ENCODE data around the gene UBE2I. TPM values are rescaled to one million over a fixed set of nuclear protein-coding genes. Genes with fewer than 3 reads are reported as not detected.

Gene UBE2I
- total RNA-seq, 4 donors from 2014 or later: 28.9 to 80.4 (median 41.7) TPM

DNA sequence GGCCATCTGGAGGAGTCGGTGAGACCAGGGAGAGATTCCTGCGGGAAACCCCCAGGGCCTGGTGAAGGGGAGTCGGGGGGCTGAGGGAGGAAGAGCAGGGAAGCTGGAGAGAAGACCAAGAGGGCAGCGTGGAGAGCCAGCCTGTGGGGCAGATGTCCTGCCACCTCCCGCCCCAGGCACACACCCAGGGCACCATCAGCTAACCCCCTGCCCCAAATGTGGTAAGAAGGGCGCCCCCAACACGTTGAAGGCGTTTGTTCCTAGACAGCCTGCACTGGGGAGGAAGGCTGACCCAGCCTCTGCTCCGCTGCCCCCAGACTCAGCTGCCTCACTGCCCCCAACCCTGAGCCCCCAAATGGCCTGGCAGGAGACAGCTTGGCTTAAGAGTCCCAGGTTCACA is 25.3 kb downstream of the UBE2I start:
- intact Hi-C loops (cut with DNase I; ENCODE audit: low total_unique reads): no loop called here
- Histone ChIP-seq H3K36me3 (no peaks in the 10 kb centered on the region), H3K4me3 (peak overlapping the region in 1 of 4 donors; percentile 56), H3K27ac (no peak overlapping the region), H3K27me3 (peaks cover 27 to 52% (median 47%) of the 10 kb centered on the region in 3 donors), H3K4me1 (peaks cover 0 to 4% of the 10 kb centered on the region in 2 donors), H3K9me3 (no peaks in the 10 kb centered on the region)
- DNase-seq: no peak
- TF ChIP-seq POLR2A (IDR thresholded peaks at IDR 0.05): no peak
- TF ChIP-seq, protein P1, sequence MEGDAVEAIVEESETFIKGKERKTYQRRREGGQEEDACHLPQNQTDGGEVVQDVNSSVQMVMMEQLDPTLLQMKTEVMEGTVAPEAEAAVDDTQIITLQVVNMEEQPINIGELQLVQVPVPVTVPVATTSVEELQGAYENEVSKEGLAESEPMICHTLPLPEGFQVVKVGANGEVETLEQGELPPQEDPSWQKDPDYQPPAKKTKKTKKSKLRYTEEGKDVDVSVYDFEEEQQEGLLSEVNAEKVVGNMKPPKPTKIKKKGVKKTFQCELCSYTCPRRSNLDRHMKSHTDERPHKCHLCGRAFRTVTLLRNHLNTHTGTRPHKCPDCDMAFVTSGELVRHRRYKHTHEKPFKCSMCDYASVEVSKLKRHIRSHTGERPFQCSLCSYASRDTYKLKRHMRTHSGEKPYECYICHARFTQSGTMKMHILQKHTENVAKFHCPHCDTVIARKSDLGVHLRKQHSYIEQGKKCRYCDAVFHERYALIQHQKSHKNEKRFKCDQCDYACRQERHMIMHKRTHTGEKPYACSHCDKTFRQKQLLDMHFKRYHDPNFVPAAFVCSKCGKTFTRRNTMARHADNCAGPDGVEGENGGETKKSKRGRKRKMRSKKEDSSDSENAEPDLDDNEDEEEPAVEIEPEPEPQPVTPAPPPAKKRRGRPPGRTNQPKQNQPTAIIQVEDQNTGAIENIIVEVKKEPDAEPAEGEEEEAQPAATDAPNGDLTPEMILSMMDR (IDR thresholded peaks at IDR 0.05 in 4 of 5, conservative IDR thresholded peaks at IDR 0.05 in 1 of 5): no peak
- ATAC-seq: no peak
- in situ Hi-C loops (cut with MboI; ENCODE audit: low sequenced_read_pairs in 4 of 4): no loop called here

DNA sequence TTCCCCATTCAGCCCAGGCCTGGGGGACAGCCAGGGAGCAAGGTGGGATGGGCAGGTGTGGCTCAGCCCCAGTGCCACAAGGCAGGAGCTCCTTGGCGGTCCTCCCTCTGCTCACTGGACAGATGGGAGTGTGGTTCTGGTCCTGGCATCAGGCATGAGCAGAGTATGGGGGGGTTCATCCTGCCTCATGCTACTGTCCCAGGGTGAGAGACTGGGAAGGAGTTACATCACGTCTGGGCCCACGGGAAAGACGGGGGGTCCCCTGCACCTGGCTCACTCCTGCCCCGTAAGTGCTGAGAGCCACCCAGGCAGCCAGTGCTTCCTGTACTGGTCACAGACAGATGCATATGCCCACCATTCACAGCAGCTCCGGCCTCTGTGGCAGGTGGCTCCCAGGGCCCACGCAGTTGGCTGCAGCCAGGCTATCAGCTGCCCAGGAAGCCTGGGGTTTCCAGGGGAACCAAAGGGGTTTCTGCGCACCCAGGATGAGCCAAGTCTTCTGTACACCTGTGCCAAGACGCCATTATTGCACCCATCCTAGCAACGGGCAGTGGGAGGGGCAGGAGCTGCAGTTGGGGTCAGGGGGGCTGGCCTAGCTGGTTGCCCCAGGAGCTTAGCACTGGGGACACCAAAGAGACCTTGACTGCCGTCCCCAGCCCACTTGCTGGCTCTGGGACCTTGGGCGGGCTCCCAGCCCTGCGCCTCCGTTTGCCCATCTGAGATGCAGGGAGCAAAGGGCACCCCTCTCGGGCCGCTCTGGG is 26.0 kb downstream of the UBE2I start:
- in situ Hi-C loops (cut with MboI; ENCODE audit: low sequenced_read_pairs in 4 of 4): no loop called here
- no peaks in the 10 kb centered on the region for H3K36me3 ChIP-seq

DNA sequence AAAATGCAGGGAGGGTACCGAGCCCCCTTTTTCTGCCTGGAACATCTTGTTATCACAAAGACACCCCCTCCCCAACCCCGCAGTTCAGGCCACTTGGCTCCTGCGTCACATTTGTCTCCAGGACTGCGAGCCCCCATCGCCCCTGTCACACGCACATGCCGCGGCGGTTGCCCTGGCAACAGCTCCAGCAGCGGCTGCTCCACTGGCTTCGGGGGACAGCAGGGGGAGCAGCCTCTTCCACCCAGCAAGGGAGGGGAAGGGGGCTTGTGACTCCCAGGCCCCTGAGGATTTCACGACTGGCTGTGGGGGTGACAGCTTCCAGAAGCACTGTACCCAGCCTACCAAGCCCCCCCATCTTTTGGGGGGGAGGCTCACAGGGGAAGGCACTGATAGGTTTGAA is 26.6 kb downstream of the UBE2I start:
- no peak for ATAC-seq
- H3K4me1 ChIP-seq: peaks cover 0 to 4% of the 10 kb centered on the region in 2 donors
- H3K9me3 ChIP-seq: no peaks in the 10 kb centered on the region
- H3K4me3 ChIP-seq: no peak overlapping the region
- DNase-seq: no peak
- intact Hi-C loops (cut with DNase I; ENCODE audit: low total_unique reads) (no loop called here), in situ Hi-C loops (cut with MboI; ENCODE audit: low sequenced_read_pairs in 4 of 4) (no loop called here)
- H3K27ac ChIP-seq: no peak overlapping the region
- TF ChIP-seq, protein P1 (IDR thresholded peaks at IDR 0.05 in 4 of 5, conservative IDR thresholded peaks at IDR 0.05 in 1 of 5): no peak
- TF ChIP-seq POLR2A (IDR thresholded peaks at IDR 0.05): no peak
- H3K36me3 ChIP-seq: no peaks in the 10 kb centered on the region
- peaks cover 27 to 43% (median 40%) of the 10 kb centered on the region in 3 donors for H3K27me3 ChIP-seq

More for the DNA sequence above, 26.0 kb downstream of the UBE2I start:
- H3K9me3 ChIP-seq: no peaks in the 10 kb centered on the region
- intact Hi-C loops (cut with DNase I; ENCODE audit: low total_unique reads): no loop called here
- no peak overlapping the region for H3K27ac ChIP-seq
- no peak for DNase-seq
- TF ChIP-seq POLR2A (IDR thresholded peaks at IDR 0.05): no peak
- no peak for ATAC-seq
- peaks cover 27 to 47% (median 46%) of the 10 kb centered on the region in 3 donors for H3K27me3 ChIP-seq
- H3K4me3 ChIP-seq: no peak overlapping the region
- peaks cover 0 to 4% of the 10 kb centered on the region in 2 donors for H3K4me1 ChIP-seq

DNA sequence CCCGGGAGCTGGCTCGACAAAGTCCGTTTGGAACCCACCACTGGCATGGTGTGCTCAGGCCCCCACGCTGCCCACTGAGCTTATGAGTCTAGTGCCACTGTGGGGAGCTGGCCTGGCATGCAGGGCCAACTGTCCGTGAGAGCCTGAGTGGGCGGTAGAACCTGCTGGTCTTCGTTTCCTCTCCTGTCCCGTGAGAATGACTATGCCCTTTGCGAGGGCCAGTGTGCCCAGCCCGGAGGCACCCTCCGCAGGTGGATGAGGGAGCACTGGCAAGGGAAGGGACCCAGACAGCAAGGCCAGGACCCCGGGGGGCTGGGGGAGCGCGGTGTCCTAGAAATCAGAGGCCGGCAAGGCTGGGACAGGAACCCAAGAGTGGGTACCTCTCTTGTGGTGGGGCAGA is 27.2 kb downstream of the UBE2I start:
- H3K4me1 ChIP-seq: peaks cover 0 to 4% of the 10 kb centered on the region in 2 donors
- ATAC-seq: no peak
- no peak overlapping the region for H3K4me3 ChIP-seq
- no peaks in the 10 kb centered on the region for H3K9me3 ChIP-seq
- H3K27me3 ChIP-seq: peaks cover 26 to 39% (median 37%) of the 10 kb centered on the region in 3 donors
- H3K36me3 ChIP-seq: no peaks in the 10 kb centered on the region
- in situ Hi-C loops (cut with MboI; ENCODE audit: low sequenced_read_pairs in 4 of 4) (no loop called here), intact Hi-C loops (cut with DNase I; ENCODE audit: low total_unique reads) (no loop called here)
- H3K27ac ChIP-seq: no peak overlapping the region
- TF ChIP-seq, protein P1 (IDR thresholded peaks at IDR 0.05 in 4 of 5, conservative IDR thresholded peaks at IDR 0.05 in 1 of 5): no peak
- no peak for TF ChIP-seq POLR2A (IDR thresholded peaks at IDR 0.05)
- no peak for DNase-seq

DNA sequence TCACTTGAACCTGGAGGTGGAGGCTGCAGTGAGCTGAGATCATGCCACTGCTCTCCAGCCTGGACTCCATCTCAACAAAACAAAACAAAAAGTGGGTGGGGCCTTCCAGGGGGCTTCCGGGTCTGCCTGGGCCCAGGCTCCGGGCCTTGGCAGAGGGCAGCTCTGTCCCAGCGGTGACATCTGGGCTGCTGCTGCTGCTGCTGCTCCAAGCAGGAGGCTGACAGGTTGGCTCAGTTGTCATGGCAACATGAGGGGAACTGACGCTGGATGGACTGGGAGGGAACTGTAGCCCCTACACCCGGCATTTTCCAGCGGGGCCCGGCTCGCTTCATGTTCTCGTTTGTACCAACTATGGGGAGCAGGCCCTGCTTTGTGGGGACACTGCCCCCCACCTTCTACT is 28.1 kb downstream of the UBE2I start:
- Histone ChIP-seq H3K4me1 (peaks cover under 1 to 5% of the 10 kb centered on the region in 2 donors), H3K4me3 (no peak overlapping the region), H3K27me3 (peaks cover 20 to 30% (median 28%) of the 10 kb centered on the region in 3 donors), H3K36me3 (no peaks in the 10 kb centered on the region), H3K9me3 (no peaks in the 10 kb centered on the region), H3K27ac (no peak overlapping the region)
- TF ChIP-seq POLR2A (IDR thresholded peaks at IDR 0.05): no peak
- TF ChIP-seq, protein P1 (IDR thresholded peaks at IDR 0.05 in 4 of 5, conservative IDR thresholded peaks at IDR 0.05 in 1 of 5): no peak
- in situ Hi-C loops (cut with MboI; ENCODE audit: low sequenced_read_pairs in 4 of 4) (no loop called here), intact Hi-C loops (cut with DNase I; ENCODE audit: low total_unique reads) (no loop called here)
- no peak for ATAC-seq
- no peak for DNase-seq
